Measurements from ENCODE around the gene LRRIQ4.

- TF ChIP-seq CTCF (IDR thresholded peaks at IDR 0.05; ENCODE audit: low read depth, low read length) (no peak), EZH2phosphoT487 (IDR thresholded peaks at IDR 0.05; ENCODE audit: low read depth) (no peak)
Observed at GRCh38 chr3:169886671-169887070, 74.0 kb downstream of the LRRIQ4 start.
